NCI-H82 (cell line): ENCODE data around the gene MYH6.
A peak's percentile ranks its signal among the peaks of the same experiment; 100 is the strongest.

Experiments
- DNase-seq: peaks from one replicate; lab custom pipeline; 2025; lab: John Stamatoyannopoulos, UW

The MYH6 gene

DNA sequence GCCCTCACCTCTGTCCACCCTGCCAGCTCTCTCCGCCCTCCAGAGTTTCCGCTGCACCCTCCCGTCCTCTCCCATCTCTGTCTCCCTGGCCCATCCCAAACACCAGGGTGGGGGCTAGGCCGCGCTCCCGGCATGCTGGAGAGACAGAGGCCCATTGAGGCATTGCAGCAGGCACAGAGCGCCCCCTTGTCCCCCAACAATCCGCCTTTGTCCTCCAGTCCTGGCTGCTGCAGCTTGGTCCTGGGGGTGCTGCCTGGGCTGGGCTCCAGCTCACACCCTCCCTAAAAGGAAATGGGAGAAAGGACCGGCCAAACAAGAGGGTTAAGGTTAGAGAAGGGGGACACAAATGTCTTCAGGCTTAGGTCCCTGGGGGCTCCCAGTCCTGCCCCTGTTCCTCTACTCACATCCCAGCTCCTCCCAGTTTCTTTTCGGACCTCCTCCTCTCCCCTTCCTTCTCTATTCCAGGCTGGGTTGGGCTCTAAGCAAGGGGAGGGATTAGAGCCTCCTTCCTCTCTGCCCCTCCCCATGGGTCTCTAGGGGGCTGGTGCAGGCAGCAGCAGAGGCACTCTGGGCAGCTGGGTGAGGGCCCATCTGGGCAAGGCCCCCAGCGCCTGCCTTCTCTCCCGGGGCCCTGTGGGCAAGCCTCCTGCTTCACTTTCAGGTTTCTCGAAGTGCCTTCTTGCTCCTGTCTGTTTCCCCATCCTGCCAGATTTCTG lies 31.4 kb downstream of the MYH6 start, which contains the start of gene CMTM5:
TSS of gene CMTM5 (plus strand) at position 565 of the 716 bp plus-strand sequence. CDS start 206 bp downstream, outside the sequence.
- peak; percentile 96 for DNase-seq

DNA sequence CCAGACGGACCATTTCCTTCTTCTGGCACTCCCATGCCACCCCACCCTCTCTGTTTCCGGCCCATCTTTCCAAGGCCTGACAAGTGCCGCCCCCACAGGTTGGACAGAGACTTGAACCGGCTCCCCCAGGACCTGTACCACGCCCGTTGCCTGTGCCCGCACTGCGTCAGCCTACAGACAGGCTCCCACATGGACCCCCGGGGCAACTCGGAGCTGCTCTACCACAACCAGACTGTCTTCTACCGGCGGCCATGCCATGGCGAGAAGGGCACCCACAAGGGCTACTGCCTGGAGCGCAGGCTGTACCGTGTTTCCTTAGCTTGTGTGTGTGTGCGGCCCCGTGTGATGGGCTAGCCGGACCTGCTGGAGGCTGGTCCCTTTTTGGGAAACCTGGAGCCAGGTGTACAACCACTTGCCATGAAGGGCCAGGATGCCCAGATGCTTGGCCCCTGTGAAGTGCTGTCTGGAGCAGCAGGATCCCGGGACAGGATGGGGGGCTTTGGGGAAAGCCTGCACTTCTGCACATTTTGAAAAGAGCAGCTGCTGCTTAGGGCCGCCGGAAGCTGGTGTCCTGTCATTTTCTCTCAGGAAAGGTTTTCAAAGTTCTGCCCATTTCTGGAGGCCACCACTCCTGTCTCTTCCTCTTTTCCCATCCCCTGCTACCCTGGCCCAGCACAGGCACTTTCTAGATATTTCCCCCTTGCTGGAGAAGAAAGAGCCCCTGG lies 32.4 kb downstream of the MYH6 start:
- no peak for DNase-seq

GRCh38 chr14:23373041-23373440 lies 35.0 kb downstream of the MYH6 start:
- no peak for DNase-seq

- DNase-seq, result no peak
These were observed 35.6 kb downstream of the MYH6 start, which contains the start of gene IL25 for GRCh38 chr14:23372509-23372908. Gene IL25, plus strand, starts transcription at chr14:23372809.

DNA sequence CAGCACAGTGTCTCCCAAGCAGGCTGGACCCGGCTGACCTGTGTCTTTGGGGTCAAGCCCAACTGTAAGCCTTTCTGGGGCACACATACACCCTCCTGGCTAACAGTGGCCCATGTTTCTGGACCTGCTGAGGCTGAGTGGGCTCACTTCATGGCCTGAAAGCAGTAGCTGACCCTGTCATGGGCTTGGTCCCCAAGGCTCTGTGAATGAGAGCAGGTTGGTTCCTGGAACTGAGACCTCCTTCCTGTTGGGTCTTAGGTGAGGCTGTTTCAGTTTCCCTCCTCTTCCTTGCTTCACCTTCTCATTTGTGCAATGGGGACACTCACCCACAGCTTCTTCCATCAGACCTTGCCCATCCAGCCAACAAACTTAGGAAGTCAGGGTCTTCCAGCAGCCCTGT lies 36.2 kb downstream of the MYH6 start:
- DNase-seq, result no peak

DNA sequence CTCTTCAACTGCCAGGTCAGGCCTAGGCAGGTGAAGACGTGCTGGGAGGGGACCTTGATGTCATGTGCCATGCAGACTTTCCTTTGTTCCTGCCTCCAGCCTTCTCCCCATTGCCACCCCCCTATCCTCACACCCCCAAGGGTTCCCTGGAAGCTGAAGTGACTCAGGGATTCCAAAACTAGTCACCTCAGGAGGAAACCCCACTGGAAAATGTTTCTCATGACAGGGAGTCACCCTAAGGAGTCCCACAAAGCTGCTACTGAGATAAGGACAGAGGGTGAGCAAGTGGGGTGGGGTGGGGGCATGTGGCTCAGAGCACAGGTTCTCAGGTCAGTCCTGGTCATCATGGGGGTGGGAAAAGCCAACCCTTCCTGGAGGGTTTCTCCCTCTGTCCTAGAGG lies 37.9 kb downstream of the MYH6 start:
- DNase-seq, result no peak

DNA sequence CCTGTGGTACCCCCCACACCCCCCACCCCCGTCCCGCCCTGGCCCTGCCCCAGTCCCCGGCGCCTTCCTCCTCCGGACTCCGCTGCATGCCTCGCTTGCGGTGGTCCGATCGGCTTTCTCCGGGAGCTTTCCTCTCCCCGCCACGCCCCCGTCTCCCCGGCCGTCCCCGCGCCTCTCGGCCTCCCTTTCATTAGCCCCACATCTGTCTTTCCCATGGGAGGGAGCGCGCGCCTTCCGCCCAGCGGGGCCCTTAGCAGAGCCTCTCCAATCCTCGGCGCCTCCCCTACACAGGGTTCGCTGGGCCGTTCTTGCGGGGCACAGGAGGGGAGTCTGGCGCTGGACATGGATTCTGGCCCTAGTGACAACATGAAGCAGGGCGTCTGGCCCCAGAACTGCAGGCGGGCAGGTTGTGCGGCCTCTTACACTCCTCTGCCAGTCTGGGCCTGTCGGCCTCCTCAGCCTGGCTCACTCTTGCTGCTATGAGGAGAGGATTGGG lies 41.6 kb downstream of the MYH6 start:
- DNase-seq, result peak; percentile 100

- DNase-seq, result peak; percentile 100
These were observed 42.2 kb downstream of the MYH6 start for GRCh38 chr14:23365732-23366425.

DNA sequence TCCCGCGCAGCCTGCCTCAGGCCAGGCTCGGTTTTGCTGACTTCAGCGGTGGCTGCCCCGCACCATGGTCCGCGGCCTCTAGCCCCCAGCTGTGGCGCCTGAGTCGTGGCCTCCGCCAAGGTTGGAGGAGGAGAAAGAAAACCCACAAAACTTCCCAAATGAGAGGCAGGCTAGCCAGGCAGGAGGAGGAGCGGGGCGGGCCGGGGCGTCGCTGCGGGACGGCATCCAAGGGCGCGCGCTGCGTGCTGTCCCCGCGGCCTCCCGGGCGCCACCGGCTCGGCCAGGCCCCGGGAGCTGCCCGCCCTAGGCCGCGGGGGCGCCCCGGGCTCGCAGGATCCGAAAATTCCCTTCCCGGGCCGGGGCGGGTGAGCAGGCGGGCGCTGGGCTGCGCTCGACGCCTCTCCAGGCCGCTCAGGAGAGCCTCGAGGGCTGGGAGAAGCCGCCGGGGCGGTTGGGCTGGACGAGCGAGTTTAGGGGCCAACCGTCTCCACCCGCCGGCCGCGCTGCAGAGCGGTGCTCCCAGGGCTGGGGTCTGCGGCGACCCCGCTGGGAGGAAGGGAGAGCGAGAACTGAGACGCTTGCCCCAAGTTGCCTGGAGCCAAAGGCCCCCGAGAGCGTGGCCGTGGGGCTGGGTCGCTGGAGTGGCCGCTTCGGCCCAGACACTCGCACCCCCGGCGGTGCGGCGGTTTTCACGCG lies 42.9 kb downstream of the MYH6 start, which contains the start of gene EFS:
TSS of gene EFS (minus strand) at position 137 of the 696 bp plus-strand sequence. CDS start 147 bp downstream, outside the sequence.
- peak; percentile 84 for DNase-seq

- DNase-seq, result peak; percentile 92
These were observed 43.7 kb downstream of the MYH6 start for GRCh38 chr14:23364164-23365035.

DNA sequence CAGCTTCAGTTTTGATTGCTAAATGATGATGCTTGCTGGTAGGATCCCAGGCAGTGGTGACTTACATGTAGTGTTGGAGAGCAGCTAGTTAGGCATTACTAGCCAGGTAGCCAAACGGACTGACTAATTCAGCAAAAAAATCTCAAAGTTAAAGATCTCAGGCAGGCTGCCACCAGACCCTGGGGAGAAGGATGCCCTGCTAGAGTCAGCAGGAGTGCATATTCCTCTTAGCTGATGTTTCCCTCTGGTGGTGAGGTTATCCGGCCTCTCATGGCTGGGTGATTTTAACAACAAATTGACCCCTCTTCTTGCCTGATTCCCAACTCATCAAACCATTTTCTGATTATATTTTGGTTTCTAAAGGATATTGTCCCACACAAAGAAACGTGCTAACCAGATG lies 45.9 kb downstream of the MYH6 start:
- peak; percentile 84 for DNase-seq

DNA sequence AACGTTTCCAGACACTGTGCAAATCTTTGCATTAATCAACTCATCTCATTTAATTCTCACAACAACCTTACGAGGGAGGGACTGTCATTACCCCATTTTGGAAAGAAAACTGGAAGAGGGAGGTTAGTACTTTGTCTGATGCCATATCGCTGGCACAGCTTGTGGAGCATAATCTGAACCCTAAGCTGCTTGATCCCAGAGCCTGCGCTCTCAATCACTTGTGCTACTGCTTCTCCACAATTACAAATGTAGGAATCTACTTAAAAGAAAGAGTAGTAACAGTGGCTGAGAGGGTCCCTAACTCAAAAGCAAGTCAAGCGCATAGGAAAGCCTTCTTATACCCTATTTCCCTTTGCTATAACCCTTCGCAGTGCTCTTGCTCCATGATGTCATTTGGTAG lies 46.3 kb downstream of the MYH6 start:
- peak; percentile 85 for DNase-seq

DNA sequence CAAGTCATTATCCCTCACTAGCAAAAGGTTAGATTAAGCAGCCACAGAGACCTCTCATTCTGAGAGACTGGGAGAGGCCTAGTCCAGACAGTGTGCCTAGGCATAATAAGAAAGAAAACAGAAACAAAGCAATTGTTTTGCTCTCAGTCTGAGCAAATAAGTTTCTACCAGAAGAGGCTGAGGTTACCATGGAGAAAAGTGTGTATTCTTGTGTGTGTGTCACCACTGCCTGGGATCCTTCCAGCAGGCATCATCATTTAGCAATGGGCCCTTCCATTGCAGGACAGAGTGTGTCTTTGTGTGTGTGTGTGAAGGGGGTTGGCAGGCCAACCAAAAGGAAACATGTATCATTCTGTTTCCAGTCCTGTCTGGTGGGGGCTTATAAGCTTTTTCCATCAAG lies 46.8 kb downstream of the MYH6 start:
- no peak for DNase-seq

DNA sequence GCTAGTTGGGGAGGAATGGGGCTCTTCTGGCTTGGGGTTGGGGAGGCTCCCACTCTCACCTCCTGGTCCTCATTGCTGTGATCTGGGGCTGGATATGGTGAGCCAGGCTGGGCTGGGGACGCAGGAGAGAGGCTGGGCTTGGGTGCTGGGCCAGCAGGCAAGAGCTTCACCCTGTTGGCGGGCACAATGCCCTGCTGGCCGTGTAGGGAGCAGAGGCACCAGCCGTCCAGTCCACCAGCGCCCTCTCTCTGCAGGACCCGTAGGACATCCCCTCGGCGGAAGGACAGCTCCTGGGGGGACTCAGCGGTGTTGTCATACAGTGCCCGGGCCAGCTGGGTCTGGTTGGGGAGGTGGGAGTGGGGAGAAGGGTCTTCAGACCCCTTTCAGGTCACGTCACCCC lies 47.6 kb downstream of the MYH6 start:
- DNase-seq, result no peak

GRCh38 chr14:23359722-23360447 lies 48.2 kb downstream of the MYH6 start:
- DNase-seq, result no peak

DNA sequence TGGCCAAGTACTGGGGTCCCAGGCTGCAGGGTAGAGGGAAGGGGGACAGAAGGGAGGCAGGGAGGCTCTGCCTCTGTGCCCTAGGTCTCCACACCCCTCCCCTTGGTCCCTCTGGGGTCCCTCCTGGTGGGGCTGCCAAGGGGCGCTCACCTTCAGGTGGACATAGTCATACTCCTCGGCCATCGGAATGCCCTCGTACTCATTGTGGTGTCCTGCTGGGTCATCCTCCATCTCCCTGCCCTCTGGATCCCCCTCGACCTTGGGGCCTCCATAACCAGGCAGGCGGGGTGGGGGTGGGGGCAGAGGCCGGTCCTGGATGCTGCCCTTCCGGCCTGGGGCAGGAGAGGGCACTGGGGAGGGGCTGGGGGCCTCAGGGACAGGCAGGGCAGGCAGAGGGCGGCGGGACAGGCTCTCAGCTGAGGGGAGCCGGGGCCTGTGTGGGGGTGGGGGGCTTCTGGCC lies 48.9 kb downstream of the MYH6 start:
- no peak for DNase-seq

DNA sequence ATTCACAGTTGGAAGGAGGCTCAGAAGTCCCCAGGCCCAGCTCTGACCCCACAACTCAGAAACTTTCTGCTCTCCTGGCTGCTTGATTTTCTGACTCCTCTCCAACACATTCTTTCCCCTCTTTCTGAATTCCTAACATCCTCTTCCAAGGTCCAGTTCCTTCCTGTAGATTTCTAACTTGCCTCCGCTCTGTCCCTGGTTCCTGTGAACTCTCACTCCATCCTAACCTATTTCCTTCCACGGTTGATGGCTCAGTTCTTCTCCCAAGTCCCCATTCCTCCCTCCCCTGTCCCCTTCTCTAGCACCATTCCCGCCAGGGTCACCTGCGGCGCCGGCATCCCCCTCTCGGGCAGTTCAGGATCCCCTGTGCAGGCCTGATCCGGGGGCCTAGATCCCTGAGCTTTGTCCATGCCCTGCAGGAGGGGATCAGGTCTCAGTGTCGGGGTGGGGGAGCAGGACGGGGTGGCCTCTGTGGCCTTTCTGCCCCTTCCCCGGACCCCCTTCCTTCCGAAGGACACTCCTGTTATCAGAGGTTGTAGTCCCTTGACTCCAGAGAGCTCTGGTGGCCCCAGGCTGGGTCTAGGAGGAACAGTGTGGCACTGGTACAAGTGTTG lies 49.4 kb downstream of the MYH6 start:
- DNase-seq, result no peak

- DNase-seq, result peak; percentile 85
These were observed 50.0 kb downstream of the MYH6 start for GRCh38 chr14:23358042-23358441.

DNA sequence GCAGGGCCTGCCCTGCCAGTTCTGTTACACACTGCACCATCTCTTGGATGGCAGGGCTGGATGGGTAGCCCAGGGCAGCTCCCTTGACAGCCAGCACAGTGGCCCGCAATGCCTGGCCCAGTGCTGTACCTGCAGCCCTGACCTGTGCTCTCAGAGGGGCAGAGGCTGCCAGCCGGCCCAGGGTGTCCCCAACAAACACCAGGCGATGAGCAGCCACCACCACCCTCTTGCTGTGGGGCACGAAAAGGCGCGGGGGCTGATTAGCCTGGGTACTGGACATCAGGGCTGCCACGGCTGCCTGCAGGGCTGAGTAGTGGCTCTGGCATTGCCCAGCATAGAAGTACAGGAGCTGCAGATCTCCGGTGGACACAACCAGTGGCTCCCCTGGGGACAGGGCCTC lies 50.8 kb downstream of the MYH6 start:
- no peak for DNase-seq

GRCh38 chr14:23356662-23357061 lies 51.4 kb downstream of the MYH6 start:
- DNase-seq, result no peak
